ENCODE measurements around the gene AGAP2. TPM values are rescaled to one million over a fixed set of nuclear protein-coding genes. Genes with fewer than 3 reads are reported as not detected.

AGAP2 gene
- total RNA-seq, 4 donors from 2014 or later, result 0.29 to 6.3 (median 2.6) TPM

- DNase-seq, result no peak
These were observed 5.6 kb downstream of the AGAP2 start for GRCh38 chr12:57732726-57733593.

GRCh38 chr12:57732270-57732669 lies 6.3 kb downstream of the AGAP2 start:
- no peak overlapping the region for H3K4me3 ChIP-seq
- no peaks in the 10 kb centered on the region for H3K36me3 ChIP-seq
- intact Hi-C loops (cut with DNase I; ENCODE audit: low total_unique reads), result no loop called here
- H3K4me1 ChIP-seq, result peaks cover 0 to 14% of the 10 kb centered on the region in 2 donors
- H3K27ac ChIP-seq, result no peak overlapping the region
- H3K9me3 ChIP-seq, result no peaks in the 10 kb centered on the region
- H3K27me3 ChIP-seq, result peaks cover 4 to 14% of the 10 kb centered on the region in 2 donors
- no peak for DNase-seq
- TF ChIP-seq POLR2A (IDR thresholded peaks at IDR 0.05) (no peak), CTCF (IDR thresholded peaks at IDR 0.05) (no peak)

More at GRCh38 chr12:57732726-57733593, 5.6 kb downstream of the AGAP2 start:
- Histone ChIP-seq H3K27ac (no peak overlapping the region), H3K4me1 (peaks cover 0 to 21% of the 10 kb centered on the region in 2 donors), H3K36me3 (no peaks in the 10 kb centered on the region), H3K4me3 (no peak overlapping the region), H3K27me3 (peaks cover 6 to 20% of the 10 kb centered on the region in 2 donors), H3K9me3 (no peaks in the 10 kb centered on the region)
- TF ChIP-seq CTCF (IDR thresholded peaks at IDR 0.05) (no peak), POLR2A (IDR thresholded peaks at IDR 0.05) (no peak)
- intact Hi-C loops (cut with DNase I; ENCODE audit: low total_unique reads), result no loop called here

GRCh38 chr12:57731411-57732080 lies 7.0 kb downstream of the AGAP2 start:
- H3K4me1 ChIP-seq, result peaks cover 0 to 10% of the 10 kb centered on the region in 2 donors
- intact Hi-C loops (cut with DNase I; ENCODE audit: low total_unique reads), result no loop called here

GRCh38 chr12:57730336-57731067 lies 8.0 kb downstream of the AGAP2 start:
- Histone ChIP-seq H3K9me3 (no peaks in the 10 kb centered on the region), H3K4me1 (peaks cover 0 to under 1% of the 10 kb centered on the region in 2 donors), H3K27ac (no peak overlapping the region), H3K36me3 (no peaks in the 10 kb centered on the region), H3K4me3 (no peak overlapping the region), H3K27me3 (peaks cover 0 to 3% of the 10 kb centered on the region in 2 donors)
- intact Hi-C loops (cut with DNase I; ENCODE audit: low total_unique reads), result no loop called here
- no peak for DNase-seq
- TF ChIP-seq POLR2A (IDR thresholded peaks at IDR 0.05) (no peak), CTCF (IDR thresholded peaks at IDR 0.05) (no peak)

More at GRCh38 chr12:57731411-57732080, 7.0 kb downstream of the AGAP2 start:
- peaks cover 0 to 7% of the 10 kb centered on the region in 2 donors for H3K27me3 ChIP-seq
- H3K36me3 ChIP-seq, result no peaks in the 10 kb centered on the region
- H3K4me3 ChIP-seq, result no peak overlapping the region
- TF ChIP-seq CTCF (IDR thresholded peaks at IDR 0.05) (no peak), POLR2A (IDR thresholded peaks at IDR 0.05) (no peak)
- no peaks in the 10 kb centered on the region for H3K9me3 ChIP-seq
- no peak for DNase-seq
- H3K27ac ChIP-seq, result no peak overlapping the region
